ENCODE results near the gene CTNNBIP1.

CTNNBIP1 gene

GRCh38 chr1:9884805-9885204 lies 25.3 kb downstream of the CTNNBIP1 start:
- ATAC-seq = no peak
- TF ChIP-seq, protein P1, sequence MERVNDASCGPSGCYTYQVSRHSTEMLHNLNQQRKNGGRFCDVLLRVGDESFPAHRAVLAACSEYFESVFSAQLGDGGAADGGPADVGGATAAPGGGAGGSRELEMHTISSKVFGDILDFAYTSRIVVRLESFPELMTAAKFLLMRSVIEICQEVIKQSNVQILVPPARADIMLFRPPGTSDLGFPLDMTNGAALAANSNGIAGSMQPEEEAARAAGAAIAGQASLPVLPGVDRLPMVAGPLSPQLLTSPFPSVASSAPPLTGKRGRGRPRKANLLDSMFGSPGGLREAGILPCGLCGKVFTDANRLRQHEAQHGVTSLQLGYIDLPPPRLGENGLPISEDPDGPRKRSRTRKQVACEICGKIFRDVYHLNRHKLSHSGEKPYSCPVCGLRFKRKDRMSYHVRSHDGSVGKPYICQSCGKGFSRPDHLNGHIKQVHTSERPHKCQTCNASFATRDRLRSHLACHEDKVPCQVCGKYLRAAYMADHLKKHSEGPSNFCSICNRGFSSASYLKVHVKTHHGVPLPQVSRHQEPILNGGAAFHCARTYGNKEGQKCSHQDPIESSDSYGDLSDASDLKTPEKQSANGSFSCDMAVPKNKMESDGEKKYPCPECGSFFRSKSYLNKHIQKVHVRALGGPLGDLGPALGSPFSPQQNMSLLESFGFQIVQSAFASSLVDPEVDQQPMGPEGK (CRISPR knock-in tag; IDR thresholded peaks at IDR 0.05; ENCODE audit: borderline replicate concordance) = no peak
- TF ChIP-seq ARNTL (CRISPR knock-in tag; IDR thresholded peaks at IDR 0.05; ENCODE audit: borderline replicate concordance, low read depth) = no peak
- TF ChIP-seq ZC3H10 (CRISPR knock-in tag; IDR thresholded peaks at IDR 0.05) = no peak
- TF ChIP-seq RARB (CRISPR knock-in tag; IDR thresholded peaks at IDR 0.05) = no peak
- no peak for TF ChIP-seq ZFP3 (CRISPR knock-in tag; IDR thresholded peaks at IDR 0.05)
- TF ChIP-seq CSDC2 (CRISPR knock-in tag; IDR thresholded peaks at IDR 0.05) = no peak
- TF ChIP-seq, protein P2, sequence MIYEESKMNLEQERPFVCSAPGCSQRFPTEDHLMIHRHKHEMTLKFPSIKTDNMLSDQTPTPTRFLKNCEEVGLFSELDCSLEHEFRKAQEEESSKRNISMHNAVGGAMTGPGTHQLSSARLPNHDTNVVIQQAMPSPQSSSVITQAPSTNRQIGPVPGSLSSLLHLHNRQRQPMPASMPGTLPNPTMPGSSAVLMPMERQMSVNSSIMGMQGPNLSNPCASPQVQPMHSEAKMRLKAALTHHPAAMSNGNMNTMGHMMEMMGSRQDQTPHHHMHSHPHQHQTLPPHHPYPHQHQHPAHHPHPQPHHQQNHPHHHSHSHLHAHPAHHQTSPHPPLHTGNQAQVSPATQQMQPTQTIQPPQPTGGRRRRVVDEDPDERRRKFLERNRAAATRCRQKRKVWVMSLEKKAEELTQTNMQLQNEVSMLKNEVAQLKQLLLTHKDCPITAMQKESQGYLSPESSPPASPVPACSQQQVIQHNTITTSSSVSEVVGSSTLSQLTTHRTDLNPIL (CRISPR knock-in tag; IDR thresholded peaks at IDR 0.05; ENCODE audit: low read depth) = no peak
- no peak for TF ChIP-seq POU6F1 (CRISPR knock-in tag; IDR thresholded peaks at IDR 0.05; ENCODE audit: borderline replicate concordance, low read depth)
- no peak for TF ChIP-seq TCF4 (CRISPR knock-in tag; IDR thresholded peaks at IDR 0.05; ENCODE audit: borderline replicate concordance)
- TF ChIP-seq SNAI2 (CRISPR knock-in tag; IDR thresholded peaks at IDR 0.05) = no peak
- no peak for TF ChIP-seq ZFP30 (CRISPR knock-in tag; IDR thresholded peaks at IDR 0.05)
- no peak for TF ChIP-seq OSR1 (CRISPR knock-in tag; IDR thresholded peaks at IDR 0.05)
- TF ChIP-seq CSRNP3 (CRISPR knock-in tag; IDR thresholded peaks at IDR 0.05) = no peak
- TF ChIP-seq, protein P3, sequence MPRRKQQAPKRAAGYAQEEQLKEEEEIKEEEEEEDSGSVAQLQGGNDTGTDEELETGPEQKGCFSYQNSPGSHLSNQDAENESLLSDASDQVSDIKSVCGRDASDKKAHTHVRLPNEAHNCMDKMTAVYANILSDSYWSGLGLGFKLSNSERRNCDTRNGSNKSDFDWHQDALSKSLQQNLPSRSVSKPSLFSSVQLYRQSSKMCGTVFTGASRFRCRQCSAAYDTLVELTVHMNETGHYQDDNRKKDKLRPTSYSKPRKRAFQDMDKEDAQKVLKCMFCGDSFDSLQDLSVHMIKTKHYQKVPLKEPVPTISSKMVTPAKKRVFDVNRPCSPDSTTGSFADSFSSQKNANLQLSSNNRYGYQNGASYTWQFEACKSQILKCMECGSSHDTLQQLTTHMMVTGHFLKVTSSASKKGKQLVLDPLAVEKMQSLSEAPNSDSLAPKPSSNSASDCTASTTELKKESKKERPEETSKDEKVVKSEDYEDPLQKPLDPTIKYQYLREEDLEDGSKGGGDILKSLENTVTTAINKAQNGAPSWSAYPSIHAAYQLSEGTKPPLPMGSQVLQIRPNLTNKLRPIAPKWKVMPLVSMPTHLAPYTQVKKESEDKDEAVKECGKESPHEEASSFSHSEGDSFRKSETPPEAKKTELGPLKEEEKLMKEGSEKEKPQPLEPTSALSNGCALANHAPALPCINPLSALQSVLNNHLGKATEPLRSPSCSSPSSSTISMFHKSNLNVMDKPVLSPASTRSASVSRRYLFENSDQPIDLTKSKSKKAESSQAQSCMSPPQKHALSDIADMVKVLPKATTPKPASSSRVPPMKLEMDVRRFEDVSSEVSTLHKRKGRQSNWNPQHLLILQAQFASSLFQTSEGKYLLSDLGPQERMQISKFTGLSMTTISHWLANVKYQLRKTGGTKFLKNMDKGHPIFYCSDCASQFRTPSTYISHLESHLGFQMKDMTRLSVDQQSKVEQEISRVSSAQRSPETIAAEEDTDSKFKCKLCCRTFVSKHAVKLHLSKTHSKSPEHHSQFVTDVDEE (CRISPR knock-in tag; IDR thresholded peaks at IDR 0.05) = no peak
- no peak for TF ChIP-seq PPARA (CRISPR knock-in tag; IDR thresholded peaks at IDR 0.05; ENCODE audit: borderline replicate concordance)
- no peak for TF ChIP-seq GLIS3 (CRISPR knock-in tag; IDR thresholded peaks at IDR 0.05)

DNA sequence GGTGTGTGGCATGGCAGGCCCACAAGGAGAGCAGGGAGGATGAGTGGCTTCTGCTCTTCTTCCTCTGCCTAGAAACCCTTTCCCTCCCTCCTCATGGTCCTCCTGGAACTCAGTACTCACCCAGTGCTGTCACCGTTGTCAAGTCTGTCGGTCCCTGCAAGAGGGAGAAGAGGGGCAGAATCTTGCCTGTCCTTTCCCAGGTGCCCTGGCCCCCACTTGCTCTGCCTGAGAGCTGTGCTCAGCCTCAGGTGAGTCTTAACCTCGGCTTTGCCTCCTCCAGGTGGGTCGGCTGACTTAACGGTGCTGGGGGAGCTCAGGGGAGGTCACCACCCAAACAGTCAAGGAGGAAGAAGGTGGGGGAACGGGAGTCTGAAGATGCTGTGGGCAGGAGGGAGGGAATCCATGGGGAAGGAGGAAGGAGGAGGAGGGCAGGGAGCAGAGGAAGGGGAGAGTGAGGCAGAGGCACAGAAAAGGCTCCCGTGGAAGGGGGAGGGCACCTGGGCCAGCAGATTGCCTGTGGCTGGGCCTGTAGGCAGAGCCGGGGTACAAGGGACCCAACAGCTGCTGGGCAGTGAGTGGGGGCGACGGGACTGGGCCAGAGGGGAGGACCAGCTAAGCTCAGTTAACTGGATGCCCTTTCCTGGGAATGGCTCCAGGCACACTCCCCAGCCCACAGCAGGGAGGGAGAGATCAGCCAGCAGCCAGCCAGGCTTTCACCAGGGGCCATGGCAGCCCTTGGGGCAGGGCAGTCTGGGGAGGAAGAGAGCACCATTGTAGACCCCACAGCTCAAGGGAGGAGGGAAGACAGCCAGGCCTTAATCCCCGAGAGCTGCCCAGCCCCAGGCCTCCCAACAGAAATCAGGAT lies 26.3 kb downstream of the CTNNBIP1 start:
- TF ChIP-seq ZNF565 (CRISPR knock-in tag; conservative IDR thresholded peaks at IDR 0.05; ENCODE audit: low read depth) = no peak
- TF ChIP-seq, protein P1 (CRISPR knock-in tag; IDR thresholded peaks at IDR 0.05; ENCODE audit: borderline replicate concordance) = no peak
- no peak for TF ChIP-seq RARB (CRISPR knock-in tag; IDR thresholded peaks at IDR 0.05)
- no peak for ATAC-seq

GRCh38 chr1:9882945-9883303 lies 27.1 kb downstream of the CTNNBIP1 start:
- TF ChIP-seq, protein P2 (CRISPR knock-in tag; IDR thresholded peaks at IDR 0.05; ENCODE audit: low read depth) = no peak
- TF ChIP-seq ZFP3 (CRISPR knock-in tag; IDR thresholded peaks at IDR 0.05) (no peak), TOX (CRISPR knock-in tag; IDR thresholded peaks at IDR 0.05; ENCODE audit: borderline replicate concordance) (no peak), POU6F1 (CRISPR knock-in tag; IDR thresholded peaks at IDR 0.05; ENCODE audit: borderline replicate concordance, low read depth) (no peak), CSRNP3 (CRISPR knock-in tag; IDR thresholded peaks at IDR 0.05) (no peak)
- ATAC-seq = no peak
